HG03280 (cell line): Measurements from ENCODE around the gene SVBP.

Experiments used
- ATAC-seq: cut with Tn5 transposase; IDR thresholded peaks from one replicate; pipeline ENCODE4 v1.9.1; 2021; ENCODE audit warnings: mild to moderate bottlenecking, moderate library complexity; ENCODE audit not compliant: unreplicated experiment

SVBP gene

DNA sequence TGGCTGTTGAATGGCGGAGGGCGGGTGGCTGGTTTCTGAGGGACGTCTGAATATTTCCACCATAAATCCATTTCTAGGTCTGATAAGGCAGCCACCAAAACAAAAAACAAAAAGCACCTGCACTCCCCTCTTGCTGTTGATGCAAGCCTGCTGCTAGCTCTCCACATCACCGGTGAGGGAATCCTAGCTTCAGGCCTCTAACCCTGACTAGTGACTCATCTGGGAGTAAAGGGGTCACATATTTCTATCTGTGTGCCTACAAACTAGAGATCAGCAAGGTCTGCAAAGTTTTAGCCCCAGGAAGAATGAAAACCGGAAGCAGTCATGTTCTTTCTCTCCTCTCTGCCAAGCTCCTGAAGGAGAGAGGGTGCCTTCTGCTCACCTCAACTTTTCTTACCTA is 10.6 kb downstream of the SVBP start:
- ATAC-seq: no peak

DNA sequence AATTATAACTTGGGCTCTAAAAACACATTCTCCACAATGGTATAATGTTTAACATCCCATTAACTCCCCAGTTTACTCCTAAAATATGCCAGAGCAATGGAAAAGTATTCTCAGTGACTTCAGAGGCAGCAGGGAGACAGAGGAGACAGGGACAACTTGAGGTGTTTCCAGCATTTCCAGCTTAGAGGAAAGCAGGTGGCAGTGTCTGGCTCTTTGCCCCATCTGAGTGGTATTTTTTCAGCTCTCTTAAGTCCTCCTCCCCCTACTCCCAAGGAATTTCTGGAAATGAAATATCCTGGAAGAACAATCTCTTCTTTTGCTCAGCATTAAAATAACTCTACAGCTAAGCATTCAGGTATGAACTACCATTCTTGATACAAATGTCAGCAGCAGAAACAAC is 11.0 kb downstream of the SVBP start:
- ATAC-seq: no peak

DNA sequence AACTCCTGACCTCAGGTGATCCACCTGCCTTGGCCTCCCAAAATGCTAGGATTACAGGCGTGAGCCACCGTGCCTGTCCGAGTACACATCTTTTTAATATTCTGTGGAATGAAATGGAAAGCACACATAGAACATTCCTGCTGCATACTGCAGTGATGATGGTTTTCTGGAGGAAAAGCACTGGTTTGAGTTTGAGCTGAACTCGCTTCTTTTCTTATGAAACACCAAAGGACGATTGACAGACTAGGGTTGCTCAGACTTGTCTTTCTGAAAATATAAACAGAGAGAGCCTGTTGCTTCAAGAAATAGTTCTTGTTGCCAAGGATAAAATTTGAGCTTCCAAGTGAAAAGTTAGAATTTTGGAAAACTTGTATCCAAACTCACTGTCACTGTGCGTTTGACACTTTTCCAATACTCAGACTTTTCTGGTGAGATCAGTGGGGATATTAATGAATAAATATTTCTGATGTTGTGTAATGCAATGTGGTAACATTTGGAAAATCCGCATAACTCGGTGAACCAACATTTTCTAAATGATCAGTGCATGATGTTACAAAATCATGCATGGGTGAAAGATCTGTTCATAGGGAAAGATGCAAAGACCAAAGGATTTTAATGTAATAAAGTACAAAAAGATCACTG is 15.2 kb downstream of the SVBP start:
- ATAC-seq: no peak

DNA sequence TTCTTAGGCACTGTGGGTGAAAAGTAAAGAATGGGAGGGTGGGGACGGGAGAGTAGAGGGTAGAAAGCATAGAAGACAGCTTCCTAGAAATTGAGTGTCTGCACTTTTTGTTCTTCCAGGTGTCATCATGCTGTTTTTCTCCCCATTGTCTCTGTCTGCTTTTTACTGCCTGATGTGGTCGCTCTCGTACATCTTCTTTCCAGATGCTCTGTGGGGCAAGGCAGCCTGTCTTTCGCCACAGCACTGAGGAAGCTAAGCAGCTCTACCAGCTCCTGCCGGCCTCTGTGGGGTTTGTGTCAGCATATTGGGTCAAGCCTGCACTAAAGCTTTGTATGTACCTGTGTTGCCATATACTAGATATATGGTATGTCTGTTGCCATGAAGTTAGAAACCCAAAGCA is 19.2 kb downstream of the SVBP start:
- no peak for ATAC-seq

DNA sequence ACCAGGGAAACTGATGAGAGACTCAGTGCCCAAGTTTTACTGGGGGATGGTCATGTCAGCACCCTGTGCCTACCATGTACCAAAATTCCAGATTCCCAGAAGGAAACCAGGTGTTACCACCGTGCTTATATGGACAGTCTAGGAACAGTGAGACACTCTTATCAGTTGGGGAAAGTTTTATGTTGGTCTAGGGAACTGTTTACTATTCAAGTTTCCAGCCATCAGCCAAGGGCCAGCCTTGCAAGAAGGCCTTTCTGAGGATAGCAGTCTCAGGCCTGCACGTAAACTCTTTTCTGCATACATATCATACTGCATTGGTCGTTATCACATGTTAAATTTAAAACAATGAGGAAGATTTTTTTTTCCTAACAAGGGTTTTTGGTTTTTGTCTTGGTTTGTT is 19.8 kb downstream of the SVBP start:
- ATAC-seq: no peak

DNA sequence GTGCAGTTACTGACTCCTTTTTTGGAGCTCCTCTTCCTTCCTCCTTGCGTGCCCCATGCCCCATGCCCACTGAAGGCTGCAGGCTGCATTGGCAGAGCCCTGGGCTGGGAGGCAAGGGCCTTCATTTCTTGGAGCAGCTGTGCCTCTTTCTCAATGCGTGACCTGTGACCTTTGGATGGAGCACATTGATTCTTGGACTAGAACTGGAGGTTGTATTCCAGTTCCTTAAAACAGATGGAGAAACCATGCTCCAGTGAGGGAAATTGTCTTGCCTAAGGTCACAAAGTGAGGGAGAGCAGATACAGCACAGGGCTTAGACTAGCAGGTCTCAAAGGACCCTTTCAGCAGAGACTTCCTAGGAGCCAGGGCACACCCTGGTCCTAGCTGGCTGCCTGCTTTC is 23.4 kb downstream of the SVBP start:
- ATAC-seq: no peak

DNA sequence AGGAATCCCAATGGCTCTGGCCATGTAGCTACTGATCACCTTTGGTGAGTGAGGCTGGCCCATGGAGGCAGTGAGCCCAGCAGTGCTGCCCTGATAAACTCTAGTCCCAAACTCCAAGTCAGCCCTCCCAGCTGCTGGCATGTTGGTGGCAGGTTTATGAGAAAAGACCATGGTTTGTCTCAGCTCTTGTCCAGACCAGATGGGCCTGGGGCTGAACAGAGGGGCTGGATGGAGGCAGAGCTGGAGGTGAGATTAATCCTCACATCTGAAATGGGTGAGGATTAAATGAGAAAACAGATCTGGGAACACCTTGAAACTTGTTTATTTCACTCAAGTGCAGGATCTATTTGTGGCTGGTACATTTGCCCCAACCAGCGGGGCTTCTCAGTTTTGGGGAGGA is 29.2 kb downstream of the SVBP start:
- ATAC-seq: no peak

DNA sequence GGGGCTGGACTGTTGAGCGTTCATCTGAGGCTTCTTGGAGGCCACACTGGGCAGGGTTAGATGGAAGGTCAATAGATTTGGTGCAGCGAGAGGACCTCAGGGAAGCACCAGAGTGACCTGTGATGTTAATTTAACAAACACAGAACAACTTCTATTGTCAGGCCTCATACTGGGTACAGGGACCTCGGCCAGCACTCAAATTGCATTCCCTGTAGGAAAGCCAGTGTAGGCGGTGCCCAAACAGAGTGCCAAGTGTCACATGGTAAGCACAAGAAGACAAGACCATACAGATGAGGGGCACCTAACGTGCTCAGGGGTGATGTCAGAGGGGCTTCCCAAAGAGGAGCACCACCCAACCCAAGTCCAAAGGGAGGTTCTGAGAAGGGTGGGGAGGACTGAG is 31.1 kb downstream of the SVBP start:
- ATAC-seq: no peak

DNA sequence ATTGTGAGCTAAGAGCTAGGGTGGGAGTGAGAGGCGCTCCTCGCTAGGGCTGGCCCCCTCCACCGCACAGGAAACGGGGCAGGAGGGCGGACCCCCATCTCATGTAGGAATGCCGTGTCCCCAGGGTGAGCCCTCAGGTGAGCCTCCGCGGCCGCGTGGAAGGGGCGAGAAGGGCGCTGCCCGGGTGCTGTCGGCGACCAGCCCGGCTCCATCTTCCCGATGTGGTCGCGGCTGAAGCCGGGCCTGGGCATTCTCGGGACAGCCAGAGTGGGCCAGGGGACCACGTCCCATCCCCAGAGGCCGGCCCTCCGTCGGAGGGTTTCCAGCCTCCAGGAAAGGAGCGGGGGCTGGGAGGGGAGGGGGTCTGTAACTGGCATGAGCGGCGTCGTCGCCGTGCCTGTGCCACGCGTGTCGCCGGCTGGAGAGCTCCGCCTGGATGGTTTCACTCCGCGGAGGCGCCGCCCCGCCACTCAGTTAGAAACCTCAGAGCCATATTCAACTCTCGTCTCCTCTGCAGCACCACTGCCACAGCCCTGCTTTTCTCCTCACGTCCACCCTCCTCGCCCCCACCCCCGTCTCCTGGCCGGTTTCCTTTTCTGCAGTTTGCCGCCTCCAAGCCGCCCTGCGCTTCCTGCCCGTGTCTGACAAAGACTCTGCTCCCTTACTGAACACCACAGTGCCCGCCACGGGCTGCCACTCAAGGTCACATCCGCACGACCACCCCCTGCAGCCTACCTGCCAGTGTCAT is 32.1 kb downstream of the SVBP start, which contains the start of gene TMEM269:
Gene TMEM269, plus strand, starts transcription at position 46 of the 748 bp plus-strand sequence. CDS start 4,903 bp downstream, outside the sequence.
- no peak for ATAC-seq

DNA sequence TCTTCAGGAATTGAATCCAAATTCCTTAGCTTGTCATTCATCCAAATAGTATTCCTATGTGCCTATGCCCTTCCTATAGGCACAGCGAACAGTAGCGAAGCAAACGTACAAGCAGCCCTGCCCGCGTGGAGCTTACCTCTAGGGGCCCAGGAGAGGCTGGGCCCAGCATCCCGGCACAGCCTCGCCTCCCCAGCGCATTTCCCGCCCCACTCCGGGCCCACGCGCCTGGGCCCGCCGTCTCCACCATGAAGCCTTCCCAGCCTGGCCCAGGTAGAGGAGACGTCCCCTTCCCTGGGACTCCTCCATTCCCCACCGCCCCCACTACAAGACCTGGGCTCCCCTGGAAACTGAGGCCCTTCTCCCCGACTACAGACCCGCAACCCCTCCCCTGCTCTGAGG is 32.7 kb downstream of the SVBP start:
- no peak for ATAC-seq

DNA sequence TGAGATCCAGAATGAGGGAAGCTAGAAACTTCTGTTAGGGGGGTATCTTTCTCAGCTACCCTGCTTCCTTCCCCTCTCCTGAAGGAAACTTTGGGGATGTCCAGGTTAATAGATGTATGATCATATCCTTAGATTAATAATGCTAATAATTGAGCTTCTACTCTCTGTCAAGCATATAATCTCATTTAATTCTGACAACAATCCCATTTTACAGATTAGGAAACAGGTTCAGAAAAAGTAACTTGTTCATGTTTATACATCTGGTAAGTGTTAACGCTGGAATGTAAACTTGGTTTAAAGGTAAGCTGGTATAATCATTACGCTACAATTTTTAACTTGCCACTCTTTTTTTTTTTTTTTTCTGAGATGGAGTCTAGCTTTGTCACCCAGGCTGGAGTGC is 34.1 kb downstream of the SVBP start:
- no peak for ATAC-seq

DNA sequence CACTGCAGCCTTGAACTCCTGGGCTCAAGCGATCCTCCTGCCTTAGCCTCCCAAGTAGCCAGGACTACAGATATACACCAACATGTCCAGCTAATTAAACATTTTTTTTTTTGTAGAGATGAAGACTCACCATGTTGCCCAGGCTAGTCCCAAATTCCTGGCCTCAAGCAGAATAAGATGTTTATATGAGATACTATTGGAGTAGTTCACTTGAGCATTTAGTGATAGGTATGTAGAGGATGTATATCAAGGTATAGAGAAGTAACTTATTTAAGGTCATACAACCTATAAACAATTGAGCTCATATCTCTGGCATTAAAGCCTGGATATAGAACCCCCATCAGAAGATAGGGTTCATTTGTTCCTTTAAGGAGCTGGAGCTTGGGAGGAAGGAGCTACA is 37.0 kb downstream of the SVBP start:
- no peak for ATAC-seq

DNA sequence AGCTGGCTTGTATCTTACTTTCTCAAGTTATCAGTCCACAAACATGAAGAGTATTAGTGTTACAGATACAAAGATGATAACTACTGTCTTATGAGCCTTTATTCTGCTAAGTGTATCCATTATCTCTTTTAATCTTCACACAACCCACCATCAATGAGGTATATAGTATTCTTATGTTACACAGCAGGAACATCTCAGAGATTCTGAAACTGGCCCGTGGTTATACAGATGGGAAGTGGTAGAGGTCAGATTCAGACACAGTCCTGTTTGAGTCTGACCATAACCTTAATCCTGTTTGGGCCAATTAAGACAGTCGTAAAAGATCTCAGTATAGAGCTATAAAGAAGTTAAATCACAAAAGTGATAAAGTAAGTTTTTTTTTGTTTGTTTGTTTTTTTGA is 37.5 kb downstream of the SVBP start:
- ATAC-seq: no peak

DNA sequence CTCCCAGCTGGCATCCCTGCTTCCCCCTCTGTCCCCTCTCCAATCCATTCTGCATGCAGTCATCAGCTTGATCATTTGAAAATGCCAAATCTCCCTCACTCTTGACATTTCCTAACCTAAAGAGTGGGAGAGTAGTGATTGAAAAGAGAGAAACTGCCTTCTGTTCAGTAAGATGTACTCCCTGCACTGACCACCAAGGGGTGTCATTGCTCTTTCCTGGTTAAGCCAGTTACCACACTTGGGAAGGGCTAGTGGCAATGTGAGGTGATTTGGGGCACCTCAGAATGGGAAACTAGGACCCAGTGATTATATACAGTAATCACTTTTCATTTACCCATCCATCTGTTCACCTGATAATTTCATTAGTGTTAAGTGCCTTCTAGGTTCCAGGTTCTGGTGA is 39.3 kb downstream of the SVBP start:
- no peak for ATAC-seq

DNA sequence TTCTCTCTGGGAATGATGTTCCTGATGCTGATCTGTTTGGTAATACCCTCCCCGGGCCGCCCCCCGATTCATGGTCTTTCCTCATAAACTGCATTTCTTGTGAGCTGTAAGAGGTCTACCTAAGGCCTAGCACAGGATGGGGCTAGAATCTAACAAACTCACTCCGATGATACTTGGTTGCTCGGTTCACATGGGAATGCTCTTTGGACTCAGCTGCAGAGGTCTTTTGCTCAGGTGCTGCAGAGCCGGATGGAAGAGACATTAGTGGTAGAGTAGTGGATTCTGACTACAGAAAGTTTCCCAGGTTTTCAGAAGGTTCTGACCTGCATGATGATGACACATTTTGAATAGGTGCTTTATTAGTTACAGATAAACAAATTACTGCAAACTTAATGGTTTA is 40.7 kb downstream of the SVBP start:
- no peak for ATAC-seq

DNA sequence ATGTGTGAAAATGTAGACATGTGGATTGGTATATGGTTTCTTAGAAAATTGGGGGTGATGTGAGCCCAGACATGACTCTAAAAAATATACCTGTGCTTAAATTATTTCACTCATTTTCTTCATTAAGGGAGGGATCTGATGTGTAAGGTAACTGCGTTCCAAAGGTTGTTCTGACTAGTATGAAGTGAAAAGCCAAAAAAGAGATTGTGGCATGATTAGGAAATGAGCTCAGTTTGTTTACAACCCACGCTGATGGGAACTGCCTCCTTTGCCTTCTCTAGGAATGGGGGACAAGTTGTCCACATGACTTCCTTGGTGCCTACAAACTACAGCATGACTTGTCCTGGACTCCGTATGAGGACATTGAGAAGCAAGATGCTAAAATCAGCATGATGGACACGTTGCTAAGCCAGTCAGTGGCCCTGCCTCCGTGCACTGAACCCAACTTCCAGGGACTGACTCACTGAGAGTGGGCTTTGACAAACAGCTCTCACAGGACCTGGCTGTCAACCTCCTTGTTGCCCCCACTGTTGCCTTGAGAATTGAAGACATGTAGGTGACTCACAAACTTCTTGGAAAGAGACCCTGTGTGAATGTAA is 42.2 kb downstream of the SVBP start:
- ATAC-seq: no peak

DNA sequence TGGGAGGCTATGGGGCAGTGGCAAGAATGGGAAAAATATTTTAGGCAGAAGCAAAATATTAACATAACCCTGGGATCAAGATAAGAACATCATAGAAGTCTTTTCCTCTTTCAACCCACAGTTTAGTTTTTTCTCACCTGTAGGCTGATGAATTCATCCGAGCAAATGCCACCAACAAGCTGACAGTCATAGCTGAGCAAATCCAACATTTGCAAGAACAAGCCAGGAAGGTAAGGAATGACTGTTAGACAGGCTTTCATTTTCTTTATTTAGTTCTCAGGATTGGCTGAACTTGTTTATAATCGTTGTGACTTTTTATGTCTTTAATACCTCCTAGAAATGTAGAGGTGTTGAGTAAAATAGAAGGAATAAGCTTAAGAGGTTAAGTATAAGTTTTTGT is 43.8 kb downstream of the SVBP start:
- ATAC-seq: no peak

DNA sequence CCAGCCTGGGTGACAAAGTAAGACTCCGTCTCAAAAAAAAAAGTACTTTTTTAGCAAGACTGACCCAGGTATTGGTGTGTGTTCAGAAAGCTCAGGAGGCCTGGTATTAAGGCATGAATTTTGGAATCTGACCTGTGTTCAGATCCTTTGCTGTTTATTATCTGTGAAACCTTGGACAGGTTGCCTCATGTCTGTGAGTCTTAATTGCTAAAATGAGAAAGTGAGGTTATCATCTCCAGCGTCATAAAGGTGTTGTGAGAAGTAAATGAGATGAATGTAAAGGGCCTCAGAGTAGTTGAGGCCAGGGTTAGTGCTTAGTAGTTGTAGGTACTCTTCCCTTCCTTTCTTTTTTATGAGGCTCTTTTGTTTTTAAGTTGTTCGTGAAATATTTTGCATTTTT is 47.4 kb downstream of the SVBP start:
- ATAC-seq: no peak

DNA sequence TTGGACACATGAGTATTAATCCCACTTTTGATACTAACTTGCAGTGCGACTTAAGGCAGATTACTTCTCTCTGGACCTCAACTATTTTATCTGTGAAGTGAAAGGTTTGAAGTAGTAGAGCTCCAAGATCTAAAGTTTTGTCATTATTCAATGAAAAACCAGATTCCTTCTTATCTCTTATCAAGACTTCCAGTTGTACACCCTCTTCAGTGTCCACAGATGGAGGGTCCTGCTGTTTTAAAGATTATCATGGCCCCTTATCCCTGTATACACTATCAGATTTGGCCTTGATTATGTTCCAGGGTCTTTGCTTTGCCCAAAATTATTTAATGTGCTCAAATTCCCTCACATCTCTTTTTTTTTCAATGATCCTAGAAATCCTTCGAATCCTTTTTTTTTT is 49.0 kb downstream of the SVBP start:
- no peak for ATAC-seq

DNA sequence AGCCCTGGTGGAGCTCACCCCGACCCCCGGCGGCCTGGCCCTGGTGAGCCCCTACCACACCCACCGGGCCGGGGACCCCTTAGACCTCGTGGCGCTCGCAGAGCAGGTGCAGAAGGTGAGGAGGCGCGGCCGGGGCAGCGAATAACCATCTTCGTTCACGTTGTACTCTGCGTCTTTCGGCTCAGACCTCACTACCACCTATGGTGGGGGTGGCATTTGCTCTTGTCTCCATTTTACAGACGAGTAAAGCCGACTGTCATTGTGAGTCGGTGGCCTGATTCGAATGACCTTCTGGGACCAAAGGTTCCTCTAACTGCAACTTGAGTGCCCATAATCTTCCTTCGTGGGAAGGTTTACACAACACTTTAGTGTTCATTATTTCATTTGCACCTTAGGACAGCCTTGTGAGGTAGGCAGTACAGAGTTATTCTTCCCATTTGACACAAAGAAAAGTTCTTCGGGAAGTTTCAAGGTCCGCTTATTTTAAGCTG is 49.6 kb downstream of the SVBP start:
- ATAC-seq: peak; percentile 5

DNA sequence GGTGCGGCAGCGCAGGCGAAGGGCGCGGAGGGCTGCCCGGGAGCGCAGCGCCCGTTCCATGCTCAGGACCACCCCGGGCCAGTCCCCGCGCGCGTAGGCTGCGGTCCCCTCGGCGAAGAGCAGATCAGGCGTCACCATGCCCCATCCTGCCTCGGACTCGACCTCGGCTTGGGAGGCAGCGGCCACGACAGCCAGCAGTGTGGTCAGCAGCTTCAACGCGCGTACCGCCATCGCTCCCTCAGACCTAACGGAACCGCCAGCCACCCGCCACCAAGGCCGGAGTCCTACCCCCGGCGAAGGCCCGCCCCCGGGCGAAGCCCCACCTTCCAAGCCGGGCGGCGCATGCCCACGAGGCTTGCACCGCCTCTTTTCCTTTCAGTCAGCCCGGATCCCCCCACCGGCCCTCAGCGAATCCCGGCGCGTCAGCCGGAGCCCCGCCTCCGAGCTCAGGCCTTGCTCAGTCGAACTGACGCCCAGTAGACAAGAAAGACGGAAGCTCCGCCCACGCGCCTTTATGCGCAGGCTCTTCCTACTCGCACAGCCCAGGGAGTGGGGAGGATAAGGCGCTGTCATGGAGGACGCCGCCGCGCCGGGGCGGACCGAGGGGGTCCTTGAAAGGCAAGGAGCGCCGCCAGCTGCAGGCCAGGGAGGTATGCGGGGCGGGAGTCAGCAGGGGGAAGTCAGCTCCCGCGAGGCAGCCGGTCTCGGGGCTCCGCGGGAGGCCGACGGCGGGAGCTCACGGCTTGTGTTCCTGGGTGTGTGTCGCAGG is 50.3 kb downstream of the SVBP start, which contains the start of the genes C1orf50 and P3H1:
Gene C1orf50, plus strand, starts transcription at position 509 of the 769 bp plus-strand sequence. Its CDS starts 63 bp downstream, at position 572.
Gene P3H1, minus strand, starts transcription at position 288 of the 769 bp plus-strand sequence. Its CDS starts 57 bp downstream, at position 231.
- peak; percentile 90 for ATAC-seq
